NCI-H187 treated with DMSO at 0.1 percent for 48 hours (cell line): ENCODE measurements around the gene FLII.
"Not testable (repeated sequence)": the region's sequence is repeated elsewhere in the genome, so short reads cannot be mapped to it uniquely, and the experiment has no call there.

Experiments used
- DNase-seq: peaks from one replicate; lab custom pipeline; 2025; lab: John Stamatoyannopoulos, UW

FLII gene

DNA sequence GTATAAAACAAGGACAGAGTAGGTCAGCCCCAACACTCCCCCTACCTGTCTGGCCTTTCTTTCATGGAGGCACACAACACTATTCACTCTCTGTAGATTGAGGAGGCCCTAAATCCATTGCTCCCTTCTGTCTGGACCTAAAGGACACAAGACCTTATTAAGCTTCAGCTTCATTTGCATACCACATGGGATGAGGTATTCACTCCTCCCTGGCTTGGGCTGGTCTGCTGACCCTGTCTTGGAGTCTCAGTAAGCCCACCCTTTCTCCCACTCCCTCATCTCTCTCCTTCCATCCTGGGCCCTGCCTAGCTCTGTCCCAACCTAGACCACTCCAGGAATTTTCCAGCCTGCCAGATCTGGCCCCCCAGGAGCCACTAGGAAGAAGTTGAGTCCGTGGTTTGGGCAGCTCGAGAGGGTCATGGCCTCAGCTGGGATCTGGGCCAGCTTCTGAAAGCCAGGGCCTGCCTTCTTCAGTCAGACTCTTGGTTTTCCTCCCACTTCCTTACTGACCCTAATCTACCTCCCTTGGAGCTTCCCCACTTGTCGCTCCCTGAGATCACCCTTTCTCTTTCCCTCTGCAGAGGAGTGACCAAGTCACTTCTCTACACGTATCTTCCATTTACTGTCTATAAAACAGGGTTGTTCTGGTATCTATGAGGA lies 39.7 kb downstream of the FLII start:
- DNase-seq = no peak

GRCh38 chr17:18217412-18218015 lies 41.0 kb downstream of the FLII start:
- DNase-seq = no peak

GRCh38 chr17:18216906-18217305 lies 41.6 kb downstream of the FLII start:
- not testable (repeated sequence) for DNase-seq

DNA sequence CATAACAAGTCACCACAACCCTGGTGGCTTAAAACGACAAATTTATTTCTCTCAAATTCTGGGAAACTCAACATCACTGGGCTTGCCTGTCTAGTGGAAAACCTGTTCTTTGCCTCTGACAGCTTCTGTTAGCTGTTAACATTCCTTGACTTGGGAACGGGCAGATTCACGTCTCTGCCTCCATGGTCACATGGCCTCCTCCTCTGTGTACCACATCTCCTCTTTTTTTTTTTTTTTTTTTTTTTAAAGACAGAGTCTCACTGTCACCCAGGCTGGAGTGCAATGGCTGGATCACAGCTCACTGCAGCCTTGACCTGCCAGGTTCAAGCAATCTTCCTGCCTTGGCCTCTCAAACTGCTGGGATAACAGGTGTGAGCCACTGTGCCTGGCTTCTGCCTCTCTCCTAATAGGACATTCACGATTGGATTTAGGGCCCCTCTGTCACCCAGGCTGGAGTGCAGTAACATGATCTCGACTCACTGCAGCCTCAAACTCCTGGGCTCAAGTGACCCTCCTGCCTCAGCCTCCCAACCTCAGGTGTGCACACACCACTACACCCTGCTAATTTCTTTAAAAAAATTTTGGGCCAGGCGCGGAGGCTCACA lies 44.8 kb downstream of the FLII start:
- DNase-seq = no peak

DNA sequence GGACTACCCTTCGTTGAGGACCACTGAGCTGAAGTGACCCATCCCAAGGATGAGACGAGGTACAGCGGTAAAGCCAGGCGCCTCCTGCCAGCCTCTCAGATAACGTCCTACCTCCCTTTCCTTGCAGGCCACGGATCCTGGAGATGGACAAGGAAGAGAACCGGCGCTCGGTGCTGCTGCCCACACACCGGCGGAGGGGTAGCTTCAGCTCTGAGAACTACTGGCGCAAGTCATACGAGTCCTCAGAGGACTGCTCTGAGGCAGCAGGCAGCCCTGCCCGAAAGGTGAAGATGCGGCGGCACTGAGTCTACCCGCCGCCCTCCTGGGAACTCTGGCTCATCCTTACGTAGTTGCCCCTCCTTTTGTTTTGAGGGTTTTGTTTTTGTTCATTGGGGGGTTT lies 50.4 kb downstream of the FLII start:
- DNase-seq = no peak

- no peak for DNase-seq
Measured at GRCh38 chr17:18206962-18207361, 51.6 kb downstream of the FLII start.

DNA sequence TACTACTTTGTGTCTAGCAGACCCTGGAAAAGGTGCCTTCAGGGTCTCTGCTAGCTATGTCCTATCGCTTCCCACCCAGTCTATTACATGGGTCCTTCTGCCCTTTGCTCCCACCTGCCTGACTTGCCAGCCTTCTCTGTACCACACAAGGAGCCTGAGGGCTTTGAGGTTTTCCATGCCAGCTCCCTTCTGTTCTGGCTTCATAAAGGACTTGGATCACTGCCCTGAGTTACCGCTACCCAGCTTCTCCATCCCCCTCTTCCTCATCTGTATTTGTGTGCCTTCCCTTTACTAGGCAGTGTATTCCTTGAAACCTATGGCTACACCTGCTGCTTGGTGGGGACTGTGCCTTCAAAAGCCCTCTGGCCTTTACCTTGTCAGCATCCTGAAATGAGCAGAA lies 52.7 kb downstream of the FLII start:
- no peak for DNase-seq

- DNase-seq = no peak
Measured at GRCh38 chr17:18203308-18203707, 55.2 kb downstream of the FLII start.

GRCh38 chr17:18201108-18201507 lies 57.4 kb downstream of the FLII start:
- DNase-seq = no peak

DNA sequence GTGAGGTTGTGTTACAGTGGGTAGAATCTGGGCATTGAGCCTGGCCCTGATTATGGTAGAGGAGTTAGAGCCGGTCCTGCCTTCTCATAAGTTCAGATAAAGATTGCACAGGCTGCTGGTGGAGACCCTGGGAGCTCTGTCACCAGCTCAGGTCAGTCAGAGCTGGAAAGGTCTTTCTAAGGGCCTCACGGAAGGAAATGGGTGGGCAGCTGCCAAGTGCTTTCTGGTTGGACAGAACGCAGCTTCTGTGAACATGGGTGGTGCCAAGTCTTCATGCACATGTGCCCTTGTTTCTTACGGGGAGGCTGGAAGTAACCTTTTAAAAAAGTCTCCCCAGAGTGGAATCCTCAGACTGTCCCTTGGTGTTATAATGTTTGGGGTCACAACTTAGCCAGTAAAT lies 60.0 kb downstream of the FLII start:
- no peak for DNase-seq

GRCh38 chr17:18197535-18198194 lies 60.9 kb downstream of the FLII start:
- DNase-seq = no peak

DNA sequence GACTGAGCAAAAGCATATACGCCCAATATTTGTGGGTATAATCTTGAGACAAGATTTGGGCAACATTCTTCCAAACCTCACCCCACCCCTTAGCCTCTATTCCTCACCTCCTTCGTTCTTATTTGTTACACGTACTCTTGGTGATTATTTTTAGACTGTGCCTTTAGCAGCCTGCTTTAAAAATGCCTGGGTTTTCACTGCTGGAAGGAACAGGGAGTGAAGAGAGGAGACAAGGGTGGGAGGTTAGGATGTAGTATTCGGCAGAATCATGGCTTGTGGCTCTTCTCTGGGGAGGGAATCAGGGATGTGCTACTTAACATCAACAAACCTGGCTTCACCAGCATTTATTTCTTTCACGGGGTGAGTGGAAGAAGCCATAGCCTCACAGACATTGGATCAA lies 63.3 kb downstream of the FLII start:
- DNase-seq = no peak
